GM20000 (cell line): Measurements from ENCODE around the gene HOXC5.

Experiments used
- DNase-seq: peaks from one replicate; pipeline ENCODE4 v3.0.0; 2012; ENCODE audit warnings: low spot score
- TF ChIP-seq, protein P1 (sequence below): IDR thresholded peaks from 2 replicates; pipeline ENCODE4 v1.5.1; 2012; ENCODE audit warnings: mild to moderate bottlenecking, control low read depth; ENCODE audit errors: extremely low read depth, missing control alignments

The HOXC5 gene

DNA sequence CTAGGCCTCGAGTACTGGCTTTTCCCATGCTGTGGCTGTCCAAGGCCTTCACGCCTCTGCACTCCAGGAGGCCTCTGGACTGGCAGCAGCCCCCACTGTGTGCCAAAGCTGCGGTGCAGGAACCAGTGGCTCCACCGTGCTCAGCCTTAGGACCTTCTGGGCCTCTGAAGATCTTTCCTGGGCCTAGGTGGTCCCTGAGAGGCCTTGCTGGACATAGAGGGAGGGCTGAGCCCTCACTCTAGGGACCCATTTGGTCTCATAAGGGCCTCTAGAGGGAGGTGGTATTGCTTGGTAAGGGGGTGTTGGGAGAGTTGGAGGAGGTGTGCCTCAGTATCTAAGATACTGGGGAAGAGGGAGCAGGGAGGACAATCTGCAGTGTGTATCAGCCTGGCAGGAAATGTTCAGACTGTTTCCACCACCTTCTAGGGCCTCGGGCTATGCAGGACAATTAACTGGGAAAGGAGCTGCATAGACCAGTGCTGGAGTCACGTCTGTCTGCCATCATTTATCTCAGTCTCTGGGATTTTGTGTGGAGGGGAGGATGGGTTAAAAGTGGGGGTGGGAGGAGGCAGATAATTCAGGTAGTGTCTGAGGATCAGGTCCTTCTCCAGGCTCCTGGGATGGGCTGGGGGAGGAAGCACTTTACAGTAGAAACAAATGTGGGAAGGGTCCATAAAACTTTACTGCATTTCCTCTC lies 2.9 kb downstream of the HOXC5 start:
- TF ChIP-seq, protein P1, sequence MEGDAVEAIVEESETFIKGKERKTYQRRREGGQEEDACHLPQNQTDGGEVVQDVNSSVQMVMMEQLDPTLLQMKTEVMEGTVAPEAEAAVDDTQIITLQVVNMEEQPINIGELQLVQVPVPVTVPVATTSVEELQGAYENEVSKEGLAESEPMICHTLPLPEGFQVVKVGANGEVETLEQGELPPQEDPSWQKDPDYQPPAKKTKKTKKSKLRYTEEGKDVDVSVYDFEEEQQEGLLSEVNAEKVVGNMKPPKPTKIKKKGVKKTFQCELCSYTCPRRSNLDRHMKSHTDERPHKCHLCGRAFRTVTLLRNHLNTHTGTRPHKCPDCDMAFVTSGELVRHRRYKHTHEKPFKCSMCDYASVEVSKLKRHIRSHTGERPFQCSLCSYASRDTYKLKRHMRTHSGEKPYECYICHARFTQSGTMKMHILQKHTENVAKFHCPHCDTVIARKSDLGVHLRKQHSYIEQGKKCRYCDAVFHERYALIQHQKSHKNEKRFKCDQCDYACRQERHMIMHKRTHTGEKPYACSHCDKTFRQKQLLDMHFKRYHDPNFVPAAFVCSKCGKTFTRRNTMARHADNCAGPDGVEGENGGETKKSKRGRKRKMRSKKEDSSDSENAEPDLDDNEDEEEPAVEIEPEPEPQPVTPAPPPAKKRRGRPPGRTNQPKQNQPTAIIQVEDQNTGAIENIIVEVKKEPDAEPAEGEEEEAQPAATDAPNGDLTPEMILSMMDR: no peak
- no peak for DNase-seq

DNA sequence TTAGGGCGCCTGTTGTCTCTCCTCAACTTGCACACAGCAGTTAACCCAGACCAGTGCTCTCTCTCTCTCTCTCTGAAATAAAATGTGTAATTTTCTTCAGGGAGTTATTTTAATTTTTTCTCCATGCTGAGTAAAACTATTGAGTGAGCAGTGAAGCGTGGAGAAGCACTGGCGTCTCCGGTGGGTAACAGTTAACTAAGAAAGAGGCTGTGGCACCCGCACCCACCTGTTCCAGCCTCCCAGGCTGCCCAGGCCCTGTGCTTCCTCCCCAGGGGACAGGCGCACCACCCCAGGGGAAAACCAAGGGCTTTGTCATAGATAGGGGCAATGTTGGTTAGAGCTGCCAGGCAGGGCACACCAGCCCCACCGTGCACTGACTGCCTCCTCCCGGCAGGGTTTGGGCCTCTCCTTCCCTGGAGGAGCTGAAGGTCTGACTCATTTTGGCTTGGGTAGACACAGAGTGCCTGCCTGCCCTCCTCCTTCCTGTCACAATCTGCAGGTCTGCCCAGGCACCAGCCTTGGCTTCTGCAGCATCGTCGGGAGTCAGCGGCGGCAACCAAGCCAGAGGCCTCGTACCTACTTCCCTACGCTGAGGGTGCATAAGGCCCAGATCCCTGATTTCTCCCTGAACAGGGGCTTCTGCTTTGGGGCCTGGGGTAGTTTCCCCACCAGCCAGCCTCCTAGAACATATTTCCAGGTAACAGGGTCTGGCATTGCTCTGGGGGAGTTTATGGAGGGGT lies 3.9 kb downstream of the HOXC5 start:
- DNase-seq: no peak
- TF ChIP-seq, protein P1: no peak

DNA sequence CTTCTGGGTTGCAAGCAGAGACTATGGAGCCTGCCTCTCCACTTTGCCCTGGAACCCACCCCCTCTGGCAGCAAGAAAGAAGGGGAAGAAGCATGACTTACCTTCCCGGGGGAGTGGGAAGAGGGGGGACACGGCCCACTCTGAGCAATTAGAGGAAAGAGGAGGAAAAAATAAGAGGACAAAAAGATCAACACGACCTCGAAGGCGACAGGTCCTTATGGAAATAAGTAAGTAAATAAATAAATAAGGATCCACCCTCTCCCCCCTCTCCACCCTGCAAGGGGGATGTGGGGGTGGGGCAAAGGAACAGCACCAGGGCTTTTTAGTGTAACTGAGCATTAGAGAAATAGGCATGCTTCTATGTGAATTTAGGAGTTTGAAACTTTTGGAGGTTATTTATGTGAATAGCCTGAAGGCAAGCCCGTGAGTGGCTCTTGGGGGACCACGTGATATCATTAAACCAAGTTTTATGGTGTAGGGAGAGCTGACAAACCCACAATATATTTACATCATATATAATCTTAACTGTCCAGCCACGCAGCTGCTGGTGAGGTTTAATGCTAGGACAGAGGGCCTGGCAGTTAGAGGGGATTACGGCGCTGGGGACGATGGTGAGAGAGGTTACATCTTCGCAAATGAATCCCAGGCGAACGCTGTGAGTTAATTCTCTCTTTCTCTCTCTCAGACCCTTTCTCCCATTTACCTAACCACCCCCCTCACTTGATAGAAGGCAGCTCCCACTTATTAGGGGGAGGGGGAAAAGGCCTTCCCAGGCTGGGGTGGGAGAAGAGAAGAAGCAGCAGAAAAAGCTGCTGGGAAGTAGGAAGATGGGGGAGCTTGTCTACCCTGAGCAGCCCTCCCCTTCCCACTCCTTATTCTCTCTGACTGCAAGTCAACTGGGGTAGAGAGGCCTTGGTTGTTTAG lies 4.8 kb downstream of the HOXC5 start:
- TF ChIP-seq, protein P1: no peak
- no peak for DNase-seq

DNA sequence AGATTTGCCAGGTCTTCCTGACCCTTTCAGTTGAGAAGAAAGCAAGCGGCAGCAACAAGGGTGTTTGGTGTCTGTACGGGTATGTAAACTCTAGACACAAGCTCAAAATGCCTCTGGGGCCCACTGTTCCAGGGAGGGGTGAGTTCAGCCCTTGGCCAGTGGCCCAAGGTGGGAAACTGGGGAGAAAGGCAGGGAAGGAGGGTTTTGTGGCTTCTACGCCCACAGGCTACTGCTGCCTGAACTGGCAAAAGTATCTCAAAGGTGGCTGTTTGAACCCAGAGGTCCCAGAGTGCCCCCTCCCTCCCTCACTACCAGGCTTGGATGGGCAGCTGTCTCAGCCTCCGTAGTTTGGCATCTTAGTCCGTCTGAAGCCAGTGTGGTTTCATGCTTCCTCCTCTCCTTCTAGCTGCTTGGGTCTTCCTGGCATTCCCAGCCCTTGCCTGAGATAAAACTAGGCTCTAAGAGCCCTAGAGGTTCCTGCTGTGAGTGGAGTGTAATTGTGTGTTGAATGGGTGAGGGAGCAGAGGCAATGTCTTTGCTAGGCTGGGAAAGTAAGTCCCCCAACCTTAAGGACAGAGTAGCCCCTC lies 5.5 kb downstream of the HOXC5 start:
- TF ChIP-seq, protein P1: no peak
- no peak for DNase-seq

DNA sequence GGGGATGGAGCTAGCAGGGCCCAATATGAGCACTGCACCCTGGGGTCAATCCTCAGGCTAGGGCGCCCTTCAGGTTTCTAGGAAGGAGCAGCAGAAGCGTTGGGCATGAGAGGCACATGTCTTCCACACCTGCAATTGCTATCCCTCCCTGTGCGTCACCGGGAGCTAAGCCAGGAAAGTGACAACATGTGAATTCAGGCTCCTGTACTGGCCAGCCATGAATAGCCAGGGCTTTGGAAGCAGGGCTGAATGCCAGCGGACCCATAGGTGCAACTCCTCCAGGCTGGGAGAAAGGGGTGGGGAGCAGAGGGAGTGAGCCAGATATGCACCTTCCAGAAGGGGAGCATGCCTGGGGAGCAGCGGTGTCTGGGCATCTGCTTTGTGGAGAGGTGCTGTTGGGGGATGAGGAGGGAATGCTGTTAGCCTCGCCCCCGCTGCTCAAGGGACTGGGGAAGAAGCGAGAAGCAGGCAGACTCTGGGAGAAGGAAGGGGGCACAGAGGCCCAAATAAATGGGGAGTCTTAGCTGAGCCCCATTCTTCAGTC lies 6.1 kb downstream of the HOXC5 start:
- no peak for DNase-seq
- TF ChIP-seq, protein P1: no peak

DNA sequence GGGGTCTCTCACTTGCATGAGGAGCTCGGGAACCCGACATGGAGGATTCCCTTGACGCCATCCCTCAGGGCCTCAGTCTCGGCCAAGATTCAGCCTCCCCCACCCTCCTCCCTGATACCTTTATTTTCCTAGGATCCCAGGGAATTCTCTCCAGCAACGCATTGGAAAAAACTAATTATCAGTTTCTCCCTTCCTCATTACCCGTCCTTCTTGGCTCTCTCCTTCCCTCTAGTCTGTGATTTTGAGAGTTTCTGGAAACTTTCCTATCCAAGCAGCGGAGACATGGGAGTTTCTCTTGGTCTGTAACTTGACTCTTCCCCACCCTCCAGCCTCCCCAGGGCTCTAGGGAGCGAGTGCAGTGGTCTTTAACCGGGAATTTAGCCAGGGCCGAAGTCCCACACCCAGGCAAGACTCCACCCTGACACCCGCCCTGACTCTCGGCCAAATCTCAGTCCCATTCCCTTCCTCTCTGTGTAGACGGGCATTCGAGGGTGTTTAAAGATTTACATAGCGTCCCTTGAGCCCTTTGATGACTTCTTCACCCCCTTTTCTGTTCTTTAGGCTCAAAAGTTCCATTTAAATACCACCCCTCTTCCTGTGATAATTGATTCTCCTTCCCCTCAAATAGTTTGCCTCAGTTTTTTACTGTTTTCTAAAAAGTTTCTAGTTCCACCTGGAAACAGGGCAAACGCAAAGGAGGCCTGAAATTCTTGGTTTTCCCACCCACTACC lies 6.7 kb downstream of the HOXC5 start:
- TF ChIP-seq, protein P1: no peak

More for the DNA sequence above, 6.7 kb downstream of the HOXC5 start:
- no peak for DNase-seq
